Neuronal stem cell (in vitro differentiated cells): Measurements from ENCODE around the gene LRRC18.

Experiments used
- DNase-seq: peaks from one replicate; pipeline ENCODE4 v3.0.0-alpha.2; 2013; ENCODE audit warnings: low spot score
- H2AFZ ChIP-seq: one replicate; pipeline ENCODE4 v1.6.1; 2013; ENCODE audit warnings: mild to moderate bottlenecking, low read length, inconsistent platforms
- H2AK5ac ChIP-seq: 2 replicates; pipeline ENCODE4 v1.6.1; 2013; ENCODE audit warnings: low read depth, mild to moderate bottlenecking, inconsistent platforms, low read length, moderate library complexity, mixed read lengths
- H2BK120ac ChIP-seq: 2 replicates; pipeline ENCODE4 v1.6.1; 2013; ENCODE audit warnings: low read depth, mild to moderate bottlenecking, inconsistent platforms, low read length, moderate library complexity, mixed read lengths
- H2BK12ac ChIP-seq: one replicate; pipeline ENCODE4 v1.6.1; 2013; ENCODE audit warnings: low read length, inconsistent platforms
- H2BK15ac ChIP-seq: 2 replicates; pipeline ENCODE4 v1.6.1; 2013; ENCODE audit warnings: mild to moderate bottlenecking, low read length, inconsistent platforms, mixed read lengths
- H2BK5ac ChIP-seq: one replicate; pipeline ENCODE4 v1.6.1; 2013; ENCODE audit warnings: inconsistent platforms, mild to moderate bottlenecking, low read length, moderate library complexity
- H3K14ac ChIP-seq: one replicate; pipeline ENCODE4 v1.6.1; 2013; ENCODE audit warnings: low read length, inconsistent platforms
- H3K18ac ChIP-seq: 2 replicates; pipeline ENCODE4 v1.6.1; 2013; ENCODE audit warnings: low read length, inconsistent platforms
- H3K23ac ChIP-seq: 2 replicates; pipeline ENCODE4 v1.6.1; 2013; ENCODE audit warnings: low read depth, mild to moderate bottlenecking, mixed read lengths, low read length, inconsistent platforms; ENCODE audit not compliant: poor library complexity
- H3K27ac ChIP-seq: replicated peaks from 3 replicates; pipeline ENCODE4 v1.5.1; 2013; ENCODE audit warnings: low read length, inconsistent platforms
- H3K27me3 ChIP-seq, 3 experiments: 2 replicates each; pipeline ENCODE4 v1.6.1; 2013; ENCODE audit warnings: low read length in 3 of 3, mild to moderate bottlenecking in 2 of 3, inconsistent platforms in 1 of 3, low read depth in 1 of 3, mixed read lengths in 1 of 3, moderate library complexity in 1 of 3; ENCODE audit not compliant: control insufficient read depth in 3 of 3, insufficient read depth in 3 of 3
- H3K36me3 ChIP-seq, 2 donors: replicated peaks in 1 of 2; 2 replicates each; pipeline ENCODE4 v1.6.1; 2013; ENCODE audit warnings: low read length in 2 of 2; ENCODE audit not compliant: control insufficient read depth in 2 of 2, insufficient read depth in 2 of 2
- H3K4ac ChIP-seq: 2 replicates; pipeline ENCODE4 v1.6.1; 2013; ENCODE audit warnings: inconsistent platforms, mild to moderate bottlenecking, low read length, moderate library complexity
- H3K4me1 ChIP-seq, 2 donors: 1 replicate in 1 of 2; 2 replicates in 1 of 2; pipeline ENCODE4 v1.6.1; 2013; ENCODE audit warnings: low read length in 2 of 2, low read depth in 1 of 2; ENCODE audit not compliant: control insufficient read depth in 2 of 2, insufficient read depth in 1 of 2
- H3K4me2 ChIP-seq: one replicate; pipeline ENCODE4 v1.6.1; 2013; ENCODE audit warnings: mild to moderate bottlenecking, low read length, inconsistent platforms; ENCODE audit not compliant: insufficient read depth, poor library complexity, severe bottlenecking
- H3K4me3 ChIP-seq, 2 donors: 2 replicates each; pipeline ENCODE4 v1.5.1; 2013; ENCODE audit warnings: low read length in 2 of 2, mild to moderate bottlenecking in 2 of 2, inconsistent platforms in 1 of 2, moderate library complexity in 1 of 2
- H3K79me1 ChIP-seq: one replicate; pipeline ENCODE4 v1.6.1; 2013; ENCODE audit warnings: low read depth, mild to moderate bottlenecking, inconsistent platforms, low read length, moderate library complexity
- H3K9ac ChIP-seq: one replicate; pipeline ENCODE4 v1.6.1; 2013; ENCODE audit warnings: mild to moderate bottlenecking, low read depth, low read length, inconsistent platforms; ENCODE audit not compliant: poor library complexity
- H3K9me3 ChIP-seq, 2 donors: replicated peaks in 1 of 2; 2 replicates each; pipeline versions ENCODE3 to v1.6.1; 2013; ENCODE audit warnings: low read length in 2 of 2, mild to moderate bottlenecking in 2 of 2, inconsistent platforms in 1 of 2, low read depth in 1 of 2, mixed read lengths in 1 of 2, moderate library complexity in 1 of 2; ENCODE audit not compliant: control insufficient read depth in 2 of 2, insufficient read depth in 1 of 2
- H4K8ac ChIP-seq: one replicate; pipeline ENCODE4 v1.6.1; 2013; ENCODE audit warnings: low read depth, mild to moderate bottlenecking, inconsistent platforms, low read length, moderate library complexity
- H4K91ac ChIP-seq: one replicate; pipeline ENCODE4 v1.6.1; 2013; ENCODE audit warnings: low read length, low read depth, mild to moderate bottlenecking, inconsistent platforms; ENCODE audit not compliant: poor library complexity
- WGBS, 2 donors: extraction: QIAGEN DNeasy Blood & Tissue Kit; methylation state at CpG; one replicate each; pipeline ENCODE4 v1.1.7; 2013; ENCODE audit warnings: missing lambda C conversion rate in 2 of 2, mixed read lengths in 1 of 2; ENCODE audit not compliant: insufficient read length in 2 of 2, insufficient replicate concordance in 1 of 2; ENCODE audit errors: extremely low coverage in 2 of 2; 5-methylcytosine and 5-hydroxymethylcytosine counted together

The LRRC18 gene

GRCh38 chr10:48941427-48942075 is 1.9 kb upstream of the LRRC18 start:
- H3K4me1 ChIP-seq = peaks cover 6 to 7% of the 10 kb centered on the region in 2 donors
- no peak overlapping the region for H3K14ac ChIP-seq
- H2BK120ac ChIP-seq = no peak overlapping the region
- no peak overlapping the region for H2AK5ac ChIP-seq
- peak overlapping the region; percentile 15 for H3K18ac ChIP-seq
- H3K79me1 ChIP-seq = no peaks in the 10 kb centered on the region
- no peaks in the 10 kb centered on the region for H3K9me3 ChIP-seq
- no CpG with 5 or more reads among the region's 10 CpGs for WGBS, 2 donors
- no peak overlapping the region for H3K27ac ChIP-seq
- no peak overlapping the region for H3K4me3 ChIP-seq
- H2BK5ac ChIP-seq = no peak overlapping the region
- no peak overlapping the region for H3K9ac ChIP-seq
- H3K4ac ChIP-seq = no peak overlapping the region
- DNase-seq = no peak
- H4K91ac ChIP-seq = no peak overlapping the region
- no peaks in the 10 kb centered on the region for H3K36me3 ChIP-seq
- no peak overlapping the region for H3K4me2 ChIP-seq
- H2BK12ac ChIP-seq = peak overlapping the region; percentile 44
- H3K27me3 ChIP-seq = no peaks in the 10 kb centered on the region
- no peak overlapping the region for H4K8ac ChIP-seq
- no peak overlapping the region for H2BK15ac ChIP-seq
- no peak overlapping the region for H2AFZ ChIP-seq
- H3K23ac ChIP-seq = no peak overlapping the region

GRCh38 chr10:48940958-48941357 is 1.3 kb upstream of the LRRC18 start:
- Histone ChIP-seq H2BK120ac (no peak overlapping the region), H3K9ac (no peak overlapping the region), H3K4me3 (no peak overlapping the region), H4K8ac (no peak overlapping the region), H3K4ac (no peak overlapping the region), H3K9me3 (no peaks in the 10 kb centered on the region), H3K18ac (no peak overlapping the region), H2BK5ac (no peak overlapping the region), H3K27ac (no peak overlapping the region), H2AFZ (no peak overlapping the region), H3K14ac (no peak overlapping the region), H3K4me1 (peaks cover 6 to 7% of the 10 kb centered on the region in 2 donors), H4K91ac (no peak overlapping the region), H2BK12ac (no peak overlapping the region), H3K27me3 (no peaks in the 10 kb centered on the region), H3K79me1 (no peaks in the 10 kb centered on the region), H3K36me3 (no peaks in the 10 kb centered on the region), H3K23ac (no peak overlapping the region), H2AK5ac (no peak overlapping the region), H2BK15ac (no peak overlapping the region), H3K4me2 (no peak overlapping the region)
- no CpG with 5 or more reads among the region's 7 CpGs for WGBS, 2 donors
- no peak for DNase-seq

GRCh38 chr10:48940372-48940771 is 732 bp upstream of the LRRC18 start:
- Histone ChIP-seq H2AFZ (no peak overlapping the region), H2BK120ac (no peak overlapping the region), H2BK12ac (no peak overlapping the region), H3K4me3 (no peak overlapping the region), H3K4ac (no peak overlapping the region), H4K91ac (no peak overlapping the region), H3K23ac (no peak overlapping the region), H3K9ac (no peak overlapping the region), H3K27me3 (no peaks in the 10 kb centered on the region), H4K8ac (no peak overlapping the region), H3K4me2 (no peak overlapping the region), H2BK15ac (no peak overlapping the region), H3K14ac (no peak overlapping the region), H3K4me1 (peaks cover 6 to 10% of the 10 kb centered on the region in 2 donors), H2BK5ac (no peak overlapping the region), H3K27ac (no peak overlapping the region), H3K36me3 (no peaks in the 10 kb centered on the region), H3K9me3 (no peaks in the 10 kb centered on the region), H2AK5ac (no peak overlapping the region), H3K18ac (no peak overlapping the region), H3K79me1 (no peaks in the 10 kb centered on the region)
- no peak for DNase-seq
- no CpG with 5 or more reads among the region's 5 CpGs for WGBS, 2 donors

GRCh38 chr10:48938990-48939536 is 577 bp downstream of the LRRC18 start:
- no peak overlapping the region for H3K4me3 ChIP-seq
- H2AFZ ChIP-seq = no peak overlapping the region
- H2BK120ac ChIP-seq = no peak overlapping the region
- no peak overlapping the region for H3K9ac ChIP-seq
- DNase-seq = no peak
- no peaks in the 10 kb centered on the region for H3K9me3 ChIP-seq
- no peaks in the 10 kb centered on the region for H3K36me3 ChIP-seq
- H3K4ac ChIP-seq = no peak overlapping the region
- H2AK5ac ChIP-seq = no peak overlapping the region
- H3K14ac ChIP-seq = no peak overlapping the region
- no peaks in the 10 kb centered on the region for H3K79me1 ChIP-seq
- H3K27me3 ChIP-seq = no peaks in the 10 kb centered on the region
- no peak overlapping the region for H3K4me2 ChIP-seq
- H3K23ac ChIP-seq = no peak overlapping the region
- no peak overlapping the region for H3K18ac ChIP-seq
- H3K4me1 ChIP-seq = peaks cover 9 to 11% of the 10 kb centered on the region in 2 donors
- H3K27ac ChIP-seq = no peak overlapping the region
- H2BK12ac ChIP-seq = no peak overlapping the region
- no CpG with 5 or more reads among the region's 6 CpGs for WGBS, 2 donors
- H4K8ac ChIP-seq = no peak overlapping the region
- no peak overlapping the region for H4K91ac ChIP-seq
- H2BK15ac ChIP-seq = no peak overlapping the region
- H2BK5ac ChIP-seq = no peak overlapping the region
